GM23338 (cell line): ENCODE results near the gene SLC37A4.

Experiments
- CREB1 ChIP-seq: fragments of 250-450 bp; sonication (Bioruptor Pico); IDR thresholded peaks from 2 replicates; pipeline ENCODE4 v1.5.0; 2020; ENCODE audit warnings: low read depth, mild to moderate bottlenecking, moderate library complexity
- EZH2 ChIP-seq: fragments of 200-600 bp; sonication (generic); IDR thresholded peaks from one replicate; pipeline ENCODE4 v1.8.0; 2017; ENCODE audit warnings: antibody characterized with exemption, mild to moderate bottlenecking, low read depth; ENCODE audit not compliant: unreplicated experiment
- EZH2phosphoT487 ChIP-seq: fragments of 200-600 bp; sonication (generic); IDR thresholded peaks from one replicate; pipeline ENCODE4 v1.8.1; 2018; ENCODE audit warnings: antibody characterized with exemption; ENCODE audit not compliant: unreplicated experiment
- JUNB ChIP-seq: IDR thresholded peaks from one replicate; pipeline ENCODE4 v1.6.1; 2016; ENCODE audit warnings: antibody characterized with exemption; ENCODE audit not compliant: unreplicated experiment
- NANOG ChIP-seq: IDR thresholded peaks from 2 replicates; pipeline ENCODE4 v1.6.1; 2016; ENCODE audit warnings: antibody characterized with exemption, borderline replicate concordance
- POLR2AphosphoS5 ChIP-seq: IDR thresholded peaks from 2 replicates; pipeline ENCODE4 v1.6.1; 2016; ENCODE audit warnings: antibody characterized with exemption, low read depth
- ZNF331 ChIP-seq: fragments of 250-450 bp; sonication (Bioruptor Pico); IDR thresholded peaks from 2 replicates; pipeline ENCODE4 v1.5.0; 2020; ENCODE audit warnings: low read depth, mild to moderate bottlenecking, moderate library complexity
- TF ChIP-seq, protein P1 (sequence below), 2 experiments: fragments of 200-600 bp in 1 of 2; sonication (generic) in 1 of 2; conservative IDR thresholded peaks; 2 replicates each; pipeline versions ENCODE4 v1.5.1 to v1.6.1; 2016 to 2017; ENCODE audit warnings: antibody characterized with exemption in 2 of 2, low read depth in 2 of 2, mild to moderate bottlenecking in 2 of 2, moderate library complexity in 1 of 2
- TF ChIP-seq, protein P2 (sequence below): IDR thresholded peaks from 2 replicates; pipeline ENCODE4 v1.6.1; 2016; ENCODE audit warnings: antibody characterized with exemption
- TF ChIP-seq, protein P3 (sequence below): IDR thresholded peaks from one replicate; pipeline ENCODE4 v1.6.1; 2018; ENCODE audit warnings: antibody characterized with exemption; ENCODE audit not compliant: unreplicated experiment

DNA sequence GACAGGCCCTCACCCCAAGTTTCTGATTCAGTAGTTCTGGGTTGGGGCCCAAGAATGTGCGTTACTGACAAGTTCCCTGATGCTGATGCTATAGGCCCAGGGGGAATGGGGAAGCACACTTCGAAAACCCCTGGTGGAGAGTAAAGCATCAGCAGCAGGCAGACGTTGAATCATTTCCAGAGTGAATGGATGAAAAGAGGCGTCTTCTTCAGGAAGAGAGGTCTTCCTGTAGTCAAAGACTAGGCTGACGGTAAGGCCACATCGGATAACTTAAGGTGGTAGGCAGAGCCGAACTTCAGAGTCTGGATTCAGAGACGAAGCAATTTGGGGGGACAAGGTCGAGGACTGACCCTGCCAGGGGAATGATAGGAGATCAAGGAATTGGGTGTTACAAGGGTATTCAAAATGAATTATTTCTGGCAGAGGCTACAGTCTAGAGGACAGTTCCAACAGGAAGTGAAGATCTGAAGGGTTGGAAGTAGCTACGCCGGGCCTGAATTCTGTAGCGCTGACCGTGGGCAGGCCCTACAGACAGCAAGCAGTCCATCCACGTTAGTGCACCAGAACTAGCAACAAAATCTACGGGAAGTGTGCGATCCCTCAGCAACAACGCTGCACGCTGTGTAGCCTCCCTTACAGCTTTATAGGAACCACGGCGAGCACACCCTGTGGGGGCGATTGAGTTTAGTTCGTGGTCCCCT is 33.6 kb downstream of the SLC37A4 start:
- TF ChIP-seq, protein P1, sequence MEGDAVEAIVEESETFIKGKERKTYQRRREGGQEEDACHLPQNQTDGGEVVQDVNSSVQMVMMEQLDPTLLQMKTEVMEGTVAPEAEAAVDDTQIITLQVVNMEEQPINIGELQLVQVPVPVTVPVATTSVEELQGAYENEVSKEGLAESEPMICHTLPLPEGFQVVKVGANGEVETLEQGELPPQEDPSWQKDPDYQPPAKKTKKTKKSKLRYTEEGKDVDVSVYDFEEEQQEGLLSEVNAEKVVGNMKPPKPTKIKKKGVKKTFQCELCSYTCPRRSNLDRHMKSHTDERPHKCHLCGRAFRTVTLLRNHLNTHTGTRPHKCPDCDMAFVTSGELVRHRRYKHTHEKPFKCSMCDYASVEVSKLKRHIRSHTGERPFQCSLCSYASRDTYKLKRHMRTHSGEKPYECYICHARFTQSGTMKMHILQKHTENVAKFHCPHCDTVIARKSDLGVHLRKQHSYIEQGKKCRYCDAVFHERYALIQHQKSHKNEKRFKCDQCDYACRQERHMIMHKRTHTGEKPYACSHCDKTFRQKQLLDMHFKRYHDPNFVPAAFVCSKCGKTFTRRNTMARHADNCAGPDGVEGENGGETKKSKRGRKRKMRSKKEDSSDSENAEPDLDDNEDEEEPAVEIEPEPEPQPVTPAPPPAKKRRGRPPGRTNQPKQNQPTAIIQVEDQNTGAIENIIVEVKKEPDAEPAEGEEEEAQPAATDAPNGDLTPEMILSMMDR (conservative IDR thresholded peaks at IDR 0.05; ENCODE audit: low read depth in 2 of 2): peak in 1 of 2 experiments; percentile 37; a peak in 2 of 4 replicates
- TF ChIP-seq ZNF331 (CRISPR knock-in tag) (no peak), EZH2phosphoT487 (no peak), POLR2AphosphoS5 (no peak), EZH2 (no peak), CREB1 (CRISPR knock-in tag) (no peak), JUNB (no peak), NANOG (no peak)
- TF ChIP-seq, protein P2, sequence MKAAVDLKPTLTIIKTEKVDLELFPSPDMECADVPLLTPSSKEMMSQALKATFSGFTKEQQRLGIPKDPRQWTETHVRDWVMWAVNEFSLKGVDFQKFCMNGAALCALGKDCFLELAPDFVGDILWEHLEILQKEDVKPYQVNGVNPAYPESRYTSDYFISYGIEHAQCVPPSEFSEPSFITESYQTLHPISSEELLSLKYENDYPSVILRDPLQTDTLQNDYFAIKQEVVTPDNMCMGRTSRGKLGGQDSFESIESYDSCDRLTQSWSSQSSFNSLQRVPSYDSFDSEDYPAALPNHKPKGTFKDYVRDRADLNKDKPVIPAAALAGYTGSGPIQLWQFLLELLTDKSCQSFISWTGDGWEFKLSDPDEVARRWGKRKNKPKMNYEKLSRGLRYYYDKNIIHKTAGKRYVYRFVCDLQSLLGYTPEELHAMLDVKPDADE: no peak
- TF ChIP-seq, protein P3, sequence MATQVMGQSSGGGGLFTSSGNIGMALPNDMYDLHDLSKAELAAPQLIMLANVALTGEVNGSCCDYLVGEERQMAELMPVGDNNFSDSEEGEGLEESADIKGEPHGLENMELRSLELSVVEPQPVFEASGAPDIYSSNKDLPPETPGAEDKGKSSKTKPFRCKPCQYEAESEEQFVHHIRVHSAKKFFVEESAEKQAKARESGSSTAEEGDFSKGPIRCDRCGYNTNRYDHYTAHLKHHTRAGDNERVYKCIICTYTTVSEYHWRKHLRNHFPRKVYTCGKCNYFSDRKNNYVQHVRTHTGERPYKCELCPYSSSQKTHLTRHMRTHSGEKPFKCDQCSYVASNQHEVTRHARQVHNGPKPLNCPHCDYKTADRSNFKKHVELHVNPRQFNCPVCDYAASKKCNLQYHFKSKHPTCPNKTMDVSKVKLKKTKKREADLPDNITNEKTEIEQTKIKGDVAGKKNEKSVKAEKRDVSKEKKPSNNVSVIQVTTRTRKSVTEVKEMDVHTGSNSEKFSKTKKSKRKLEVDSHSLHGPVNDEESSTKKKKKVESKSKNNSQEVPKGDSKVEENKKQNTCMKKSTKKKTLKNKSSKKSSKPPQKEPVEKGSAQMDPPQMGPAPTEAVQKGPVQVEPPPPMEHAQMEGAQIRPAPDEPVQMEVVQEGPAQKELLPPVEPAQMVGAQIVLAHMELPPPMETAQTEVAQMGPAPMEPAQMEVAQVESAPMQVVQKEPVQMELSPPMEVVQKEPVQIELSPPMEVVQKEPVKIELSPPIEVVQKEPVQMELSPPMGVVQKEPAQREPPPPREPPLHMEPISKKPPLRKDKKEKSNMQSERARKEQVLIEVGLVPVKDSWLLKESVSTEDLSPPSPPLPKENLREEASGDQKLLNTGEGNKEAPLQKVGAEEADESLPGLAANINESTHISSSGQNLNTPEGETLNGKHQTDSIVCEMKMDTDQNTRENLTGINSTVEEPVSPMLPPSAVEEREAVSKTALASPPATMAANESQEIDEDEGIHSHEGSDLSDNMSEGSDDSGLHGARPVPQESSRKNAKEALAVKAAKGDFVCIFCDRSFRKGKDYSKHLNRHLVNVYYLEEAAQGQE: no peak
